A549 treated with CpdA at 1 μM for 4 hours (cell line): Measurements from ENCODE around the gene MEGF6. TPM values are rescaled to one million over a fixed set of nuclear protein-coding genes. Genes with fewer than 3 reads are reported as not detected.

Experiments
- total RNA-seq: library from RNA; stranded (reverse); fragments of 200-300 nt; extraction: Qiagen RNA extraction; gene quantifications from 5 replicates; pipeline ENCODE4 v1.2.3, GENCODE V29; 2022; ENCODE audit warnings: low read depth

The MEGF6 gene, protein sequence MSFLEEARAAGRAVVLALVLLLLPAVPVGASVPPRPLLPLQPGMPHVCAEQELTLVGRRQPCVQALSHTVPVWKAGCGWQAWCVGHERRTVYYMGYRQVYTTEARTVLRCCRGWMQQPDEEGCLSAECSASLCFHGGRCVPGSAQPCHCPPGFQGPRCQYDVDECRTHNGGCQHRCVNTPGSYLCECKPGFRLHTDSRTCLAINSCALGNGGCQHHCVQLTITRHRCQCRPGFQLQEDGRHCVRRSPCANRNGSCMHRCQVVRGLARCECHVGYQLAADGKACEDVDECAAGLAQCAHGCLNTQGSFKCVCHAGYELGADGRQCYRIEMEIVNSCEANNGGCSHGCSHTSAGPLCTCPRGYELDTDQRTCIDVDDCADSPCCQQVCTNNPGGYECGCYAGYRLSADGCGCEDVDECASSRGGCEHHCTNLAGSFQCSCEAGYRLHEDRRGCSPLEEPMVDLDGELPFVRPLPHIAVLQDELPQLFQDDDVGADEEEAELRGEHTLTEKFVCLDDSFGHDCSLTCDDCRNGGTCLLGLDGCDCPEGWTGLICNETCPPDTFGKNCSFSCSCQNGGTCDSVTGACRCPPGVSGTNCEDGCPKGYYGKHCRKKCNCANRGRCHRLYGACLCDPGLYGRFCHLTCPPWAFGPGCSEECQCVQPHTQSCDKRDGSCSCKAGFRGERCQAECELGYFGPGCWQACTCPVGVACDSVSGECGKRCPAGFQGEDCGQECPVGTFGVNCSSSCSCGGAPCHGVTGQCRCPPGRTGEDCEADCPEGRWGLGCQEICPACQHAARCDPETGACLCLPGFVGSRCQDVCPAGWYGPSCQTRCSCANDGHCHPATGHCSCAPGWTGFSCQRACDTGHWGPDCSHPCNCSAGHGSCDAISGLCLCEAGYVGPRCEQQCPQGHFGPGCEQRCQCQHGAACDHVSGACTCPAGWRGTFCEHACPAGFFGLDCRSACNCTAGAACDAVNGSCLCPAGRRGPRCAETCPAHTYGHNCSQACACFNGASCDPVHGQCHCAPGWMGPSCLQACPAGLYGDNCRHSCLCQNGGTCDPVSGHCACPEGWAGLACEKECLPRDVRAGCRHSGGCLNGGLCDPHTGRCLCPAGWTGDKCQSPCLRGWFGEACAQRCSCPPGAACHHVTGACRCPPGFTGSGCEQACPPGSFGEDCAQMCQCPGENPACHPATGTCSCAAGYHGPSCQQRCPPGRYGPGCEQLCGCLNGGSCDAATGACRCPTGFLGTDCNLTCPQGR (N-terminal part only)
- 10.0 to 16.0 TPM (median 11.9 TPM) in 5 replicates for total RNA-seq

GRCh38 chr1:3611170-3612019 lies at the start of gene MEGF6:
TSS of gene MEGF6 (minus strand) at chr1:3611508. CDS start at chr1:3611268, 240 bp downstream.

GRCh38 chr1:3651930-3652547 lies 40.7 kb upstream of the MEGF6 start, which contains the start of gene TP73:
TSS of gene TP73 (plus strand) at chr1:3652516. CDS start at chr1:3682366, 29,850 bp downstream.

GRCh38 chr1:3649342-3650247 lies 38.3 kb upstream of the MEGF6 start, which contains the start of gene WRAP73:
TSS of gene WRAP73 (minus strand) at chr1:3650103. CDS start at chr1:3649999, 104 bp downstream.

DNA sequence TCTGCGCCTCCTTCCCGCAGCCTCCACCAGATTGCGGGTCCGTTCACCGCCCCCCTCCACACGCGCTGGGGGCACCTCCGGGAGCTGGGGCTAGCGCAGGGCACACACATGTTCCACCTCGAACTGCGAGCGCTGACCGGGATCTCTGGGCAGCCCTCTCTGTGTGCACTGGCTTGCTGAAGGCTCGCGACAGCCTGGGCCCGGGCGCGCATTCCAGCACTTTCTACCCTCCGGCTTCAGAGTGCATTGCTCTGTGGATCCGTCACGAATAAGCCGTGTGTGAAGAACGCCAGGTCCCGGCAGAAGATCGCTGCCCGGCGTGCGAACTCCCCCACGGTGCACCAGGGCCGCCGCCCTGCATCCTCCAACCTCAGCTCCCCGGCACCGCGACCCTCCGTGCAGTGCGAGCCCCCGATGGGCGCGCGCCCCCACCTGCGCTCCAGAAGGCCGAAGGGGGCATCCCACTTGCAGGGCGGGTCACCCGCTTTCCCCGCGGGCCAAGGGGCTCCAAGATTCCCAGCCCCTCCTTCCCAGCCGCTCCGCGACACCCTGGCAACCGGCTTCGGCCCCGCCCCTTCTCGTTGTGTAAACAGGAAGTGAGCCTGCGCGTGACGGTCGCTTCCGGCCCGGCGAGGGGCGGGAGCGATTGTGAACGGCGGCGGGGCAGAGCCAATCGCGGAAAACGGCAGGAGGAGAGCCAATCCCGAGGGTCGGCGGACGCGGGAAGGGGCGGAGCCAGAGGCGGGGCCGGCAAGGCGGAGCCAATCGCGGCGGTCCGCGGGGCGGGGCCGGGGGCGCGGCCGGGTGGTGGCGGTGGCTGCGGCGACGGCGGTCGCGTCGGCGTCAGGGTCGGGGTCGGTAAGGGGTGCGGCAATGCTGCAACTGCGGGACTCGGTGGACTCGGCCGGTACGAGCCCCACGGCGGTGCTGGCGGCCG lies 13.2 kb upstream of the MEGF6 start, which contains the start of gene TPRG1L:
Gene TPRG1L, plus strand, starts transcription at position 816 of the 937 bp plus-strand sequence. Its CDS starts 58 bp downstream, at position 874.

DNA sequence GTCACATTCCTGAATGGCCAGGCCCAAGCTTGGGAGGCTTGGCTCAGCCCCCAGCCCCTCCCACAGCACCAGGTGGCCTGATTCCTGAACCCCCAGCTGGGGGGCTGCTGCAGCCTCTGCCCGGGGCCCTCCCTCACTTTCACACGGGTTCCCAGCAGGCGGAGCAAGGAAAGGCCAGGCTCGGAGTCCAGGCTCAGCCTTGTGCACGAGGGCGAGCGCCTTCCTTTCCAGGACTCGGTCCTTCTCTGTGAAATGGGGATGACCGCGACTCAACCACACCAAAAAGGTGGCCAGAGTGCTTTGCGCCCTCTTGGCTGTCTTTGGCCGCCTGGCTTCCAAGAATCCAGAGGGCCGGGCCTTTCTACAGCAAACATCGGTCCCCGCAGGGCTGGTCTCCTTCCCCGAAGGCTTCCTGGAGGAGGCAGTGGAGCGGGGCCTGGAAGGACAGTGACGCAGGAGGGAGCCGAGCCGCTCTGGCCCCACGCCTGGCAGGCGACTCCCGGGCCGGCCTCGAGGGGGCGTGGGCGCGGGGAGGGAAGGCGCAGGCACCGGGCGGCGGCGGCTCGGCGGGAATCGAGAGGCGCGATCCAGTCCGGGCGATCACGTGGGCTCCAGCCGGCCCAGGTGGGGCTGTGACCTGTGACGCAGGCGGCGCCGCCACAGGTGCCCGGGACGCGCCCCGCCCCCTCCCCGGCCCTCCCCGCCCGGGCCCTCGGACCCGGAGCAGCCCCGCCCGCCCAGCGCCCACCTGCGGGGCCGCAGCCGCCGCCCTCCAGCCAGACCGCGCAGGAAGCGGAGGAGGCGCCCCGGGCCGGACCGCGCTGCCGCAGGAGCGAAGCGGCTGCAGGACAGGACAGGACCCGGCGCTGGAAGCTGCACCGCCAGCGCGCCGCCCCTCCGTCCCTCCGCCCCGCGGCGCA lies 157.2 kb downstream of the MEGF6 start, which contains the start of gene ARHGEF16:
Gene ARHGEF16, plus strand, starts transcription at position 775 of the 920 bp plus-strand sequence. CDS start 8,420 bp downstream, outside the sequence.

Other genes with a start within 250 kb of the MEGF6 start
- gene ARHGEF16, start 156.8 kb downstream of the MEGF6 start, total RNA-seq, result 3.2 to 5.9 TPM (median 5.4 TPM) in 5 replicates
- gene TPRG1L, start 13.5 kb upstream of the MEGF6 start, total RNA-seq, result 22.3 to 27.4 TPM (median 26.1 TPM) in 5 replicates
- 18.3 to 21.9 TPM (median 20.6 TPM) in 5 replicates for gene WRAP73, start 38.6 kb upstream of the MEGF6 start, total RNA-seq
- 0.36 to 0.62 TPM (median 0.49 TPM) in 5 replicates for gene TP73, start 41.0 kb upstream of the MEGF6 start, total RNA-seq
- gene CCDC27, start 140.9 kb upstream of the MEGF6 start, total RNA-seq, result not detected in 5 replicates
- gene SMIM1, start 161.2 kb upstream of the MEGF6 start, total RNA-seq, result 0.47 to 1.9 TPM (median 1.2 TPM) in 4 of 5 replicates, not detected in the other
- 30.2 to 35.8 TPM (median 34.7 TPM) in 5 replicates for gene LRRC47, start 185.0 kb upstream of the MEGF6 start, total RNA-seq
- 12.3 to 19.2 TPM (median 18.5 TPM) in 5 replicates for gene CEP104, start 245.7 kb upstream of the MEGF6 start, total RNA-seq
- 2.8 to 4.3 TPM (median 3.9 TPM) in 5 replicates for gene DFFB, start 246.0 kb upstream of the MEGF6 start, total RNA-seq